Measurements from ENCODE around the gene GIMAP6. TPM values are rescaled to one million over a fixed set of nuclear protein-coding genes. Genes with fewer than 3 reads are reported as not detected.

GIMAP6 gene
- total RNA-seq, 2 experiments from 2014 or later, result 19.2 to 20.7 TPM

Other genes starting within 250 kb of the GIMAP6 start
- gene GIMAP8, start 181.8 kb downstream of the GIMAP6 start, total RNA-seq, result 1 to 10 TPM; 9.1 to 9.7 TPM
- 10 to 100 TPM; 41.6 TPM for gene GIMAP7, start 117.5 kb downstream of the GIMAP6 start, total RNA-seq
- gene GIMAP4, start 65.0 kb downstream of the GIMAP6 start, total RNA-seq, result 100 to 1,000 TPM; 180 to 193 TPM
- 10 to 100 TPM; 45.0 to 49.5 TPM for gene GIMAP2, start 53.3 kb upstream of the GIMAP6 start, total RNA-seq
- 1 to 10 TPM; 5.1 to 5.3 TPM for gene GIMAP1, start 84.2 kb upstream of the GIMAP6 start, total RNA-seq
- 10 to 100 TPM; 32.1 to 32.3 TPM for gene GIMAP5, start 105.0 kb upstream of the GIMAP6 start, total RNA-seq
- gene TMEM176B, start 168.0 kb upstream of the GIMAP6 start, total RNA-seq, result not detected
- not detected for gene TMEM176A, start 168.4 kb upstream of the GIMAP6 start, total RNA-seq
- not detected for gene AOC1, start 220.1 kb upstream of the GIMAP6 start, total RNA-seq

Data from activated naive CD4-positive, alpha-beta T cell treated with anti-CD3 and anti-CD28 coated beads for 36 hours (primary cell).